RWPE1 (cell line): Measurements from ENCODE around the gene ERO1B.

Experiments used
- CTCF ChIA-PET: fragments of 350-600 bp; sonication (Branson Sonifier 250); formaldehyde crosslinking; extraction: SDS; loops from one replicate; lab custom pipeline; 2021; lab: Yijun Ruan, JAX
- POLR2A ChIA-PET: fragments of 400-600 bp; formaldehyde crosslinking; extraction: SDS; loops from one replicate; lab custom pipeline; 2020; ENCODE audit warnings: antibody characterized with exemption; ENCODE audit not compliant: low non-redundant PET; lab: Yijun Ruan, JAX
- DNase-seq: peaks from one replicate; pipeline ENCODE4 v3.0.0; 2012; ENCODE audit warnings: low spot score
- H3K27ac ChIP-seq: fragments of 450-650 bp; 2 replicates; pipeline ENCODE4 v1.5.1; 2017
- CTCF ChIP-seq: fragments of 450-650 bp; conservative IDR thresholded peaks from 2 replicates; pipeline ENCODE4 v1.5.1; 2017; ENCODE audit warnings: low read depth, mild to moderate bottlenecking

The ERO1B gene

DNA sequence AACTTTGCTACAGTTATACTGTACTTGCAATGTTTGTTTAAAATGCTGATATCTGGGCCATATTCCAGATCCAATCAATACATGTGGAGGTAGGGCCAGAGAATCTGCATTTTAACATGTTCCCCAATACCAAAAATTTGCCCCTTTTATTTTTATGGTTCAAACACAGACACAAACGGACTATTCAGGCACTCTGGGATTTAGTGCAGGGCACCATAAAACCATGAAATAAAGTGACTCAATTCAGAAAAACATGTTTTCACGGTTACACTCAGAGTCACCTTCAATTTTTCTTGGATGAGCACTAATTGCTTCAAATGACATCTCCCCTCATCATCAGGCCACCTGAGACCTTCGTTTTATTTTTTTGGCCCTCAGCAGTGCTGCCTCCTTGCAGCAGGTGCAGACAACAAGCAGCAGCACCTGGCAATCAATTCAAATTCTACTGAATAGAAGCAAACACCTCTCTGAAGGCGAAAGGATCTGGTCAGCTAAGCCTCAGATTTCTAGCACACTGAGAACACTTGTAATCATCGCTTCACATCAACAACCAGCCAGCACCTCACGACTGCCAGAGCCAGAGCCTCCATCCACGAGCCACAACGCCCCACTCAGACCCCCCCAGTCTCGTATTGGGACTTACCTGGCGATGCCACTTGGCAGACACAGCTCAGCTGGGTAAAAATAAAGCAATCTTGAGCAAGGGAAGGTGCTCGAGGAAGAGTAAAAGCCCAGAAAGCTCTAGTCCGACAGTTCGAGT lies 1.1 kb downstream of the ERO1B start:
- DNase-seq = no peak
- no peak overlapping the region for H3K27ac ChIP-seq
- ChIA-PET POLR2A (no interaction called here), CTCF (interaction anchor here (0.6 to 0.7 kb wide), 3 partner anchors 42 to 532 kb away, joined by 3 read pairs; no protein-coding TSS in a partner anchor)
- TF ChIP-seq CTCF = no peak

DNA sequence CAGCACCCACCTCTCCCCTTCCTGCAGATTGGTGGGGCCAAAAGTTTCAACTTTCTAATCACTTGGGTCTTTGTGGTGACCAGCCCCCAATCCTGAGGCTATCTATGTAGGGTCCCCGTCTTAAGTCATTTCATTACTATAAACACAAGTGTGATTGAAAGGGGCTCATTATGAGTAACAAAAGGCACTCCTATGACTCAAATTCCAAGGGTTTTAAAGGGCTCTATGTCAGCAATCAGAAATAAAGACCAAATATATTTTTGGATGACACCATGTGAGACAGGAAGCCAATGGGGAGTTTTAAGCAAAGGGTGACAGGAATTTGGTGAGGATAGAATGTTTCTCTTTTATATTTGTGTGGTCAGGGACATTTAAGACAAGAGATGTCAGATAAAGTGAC lies 6.2 kb downstream of the ERO1B start:
- ChIA-PET CTCF (interaction anchor here (0.7 to 0.9 kb wide), 2 partner anchors 10 to 72 kb away, joined by 3 read pairs; no protein-coding TSS in a partner anchor), POLR2A (no interaction called here)
- DNase-seq = no peak

DNA sequence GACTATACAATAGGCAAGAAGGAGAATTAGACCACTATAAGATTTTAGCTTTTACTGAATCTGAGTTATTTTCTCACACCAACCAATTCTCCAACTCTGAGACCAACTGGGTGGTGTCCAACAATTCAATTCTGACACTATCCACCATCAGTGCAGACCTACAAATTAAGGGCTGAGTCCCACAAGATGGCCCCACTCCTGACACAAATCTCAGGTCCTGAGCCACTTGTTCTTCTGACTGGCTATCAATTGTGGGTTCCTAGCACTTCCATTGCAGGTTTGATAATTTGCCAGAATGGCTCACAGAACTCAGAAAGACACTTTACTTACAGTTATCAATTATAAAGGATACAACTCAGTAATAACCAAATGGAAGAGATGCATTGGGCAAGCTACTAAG lies 6.7 kb downstream of the ERO1B start:
- no peak overlapping the region for H3K27ac ChIP-seq
- ChIA-PET POLR2A (no interaction called here), CTCF (no interaction called here)
- no peak for TF ChIP-seq CTCF
- DNase-seq = no peak

More for the DNA sequence above, 6.2 kb downstream of the ERO1B start:
- TF ChIP-seq CTCF = no peak
- no peak overlapping the region for H3K27ac ChIP-seq

DNA sequence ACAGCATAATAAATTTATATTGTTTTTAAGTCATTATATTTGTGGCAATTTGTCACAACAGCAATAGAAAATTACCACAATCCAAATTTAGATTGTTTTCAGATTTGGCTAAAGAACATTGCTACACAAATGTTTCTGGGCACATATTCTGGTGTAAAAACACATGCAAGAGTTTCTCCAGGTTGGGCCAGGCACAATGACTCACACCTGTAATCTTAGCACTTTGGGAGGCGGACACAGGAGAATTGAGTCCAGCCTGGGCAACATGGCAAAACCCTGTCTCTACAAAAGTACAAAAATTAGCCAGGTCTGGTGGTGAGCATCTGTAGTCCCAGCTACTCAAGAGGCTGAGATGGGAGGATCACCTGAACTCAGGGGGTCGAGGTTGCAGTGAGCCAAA lies 8.4 kb downstream of the ERO1B start:
- H3K27ac ChIP-seq = no peak overlapping the region
- ChIA-PET CTCF (no interaction called here), POLR2A (no interaction called here)
- no peak for TF ChIP-seq CTCF
- DNase-seq = no peak

- no peak overlapping the region for H3K27ac ChIP-seq
- TF ChIP-seq CTCF = no peak
- POLR2A ChIA-PET = no interaction called here
- CTCF ChIA-PET = no interaction called here
- DNase-seq = no peak
Observed at GRCh38 chr1:236269439-236269838, 12.3 kb downstream of the ERO1B start.

DNA sequence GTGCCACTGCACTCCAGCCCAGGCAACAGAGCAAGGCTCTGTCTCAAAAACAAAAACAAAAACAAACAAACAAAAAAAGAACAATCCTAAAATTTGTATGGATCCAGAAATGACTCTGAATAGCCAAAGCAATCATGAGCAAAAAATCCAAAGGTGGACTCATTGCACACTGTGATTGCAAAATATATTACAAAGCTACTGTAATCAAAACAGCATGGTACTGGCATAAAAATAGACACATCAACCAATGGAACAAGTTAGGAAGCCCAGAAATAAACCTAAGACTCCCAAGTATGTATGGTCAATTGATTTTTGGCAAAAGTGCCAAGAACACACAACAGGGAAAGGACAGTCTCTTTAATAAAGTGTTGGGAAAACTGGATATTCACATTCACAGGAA lies 19.9 kb downstream of the ERO1B start:
- no peak overlapping the region for H3K27ac ChIP-seq
- no peak for DNase-seq
- TF ChIP-seq CTCF = no peak
- ChIA-PET POLR2A (no interaction called here), CTCF (interaction anchor here (0.7 kb wide), 1 partner anchor 19 kb away, joined by 4 read pairs; no protein-coding TSS in a partner anchor)
